Measurements from ENCODE around the gene SLCO4A1.

Gene SLCO4A1

DNA sequence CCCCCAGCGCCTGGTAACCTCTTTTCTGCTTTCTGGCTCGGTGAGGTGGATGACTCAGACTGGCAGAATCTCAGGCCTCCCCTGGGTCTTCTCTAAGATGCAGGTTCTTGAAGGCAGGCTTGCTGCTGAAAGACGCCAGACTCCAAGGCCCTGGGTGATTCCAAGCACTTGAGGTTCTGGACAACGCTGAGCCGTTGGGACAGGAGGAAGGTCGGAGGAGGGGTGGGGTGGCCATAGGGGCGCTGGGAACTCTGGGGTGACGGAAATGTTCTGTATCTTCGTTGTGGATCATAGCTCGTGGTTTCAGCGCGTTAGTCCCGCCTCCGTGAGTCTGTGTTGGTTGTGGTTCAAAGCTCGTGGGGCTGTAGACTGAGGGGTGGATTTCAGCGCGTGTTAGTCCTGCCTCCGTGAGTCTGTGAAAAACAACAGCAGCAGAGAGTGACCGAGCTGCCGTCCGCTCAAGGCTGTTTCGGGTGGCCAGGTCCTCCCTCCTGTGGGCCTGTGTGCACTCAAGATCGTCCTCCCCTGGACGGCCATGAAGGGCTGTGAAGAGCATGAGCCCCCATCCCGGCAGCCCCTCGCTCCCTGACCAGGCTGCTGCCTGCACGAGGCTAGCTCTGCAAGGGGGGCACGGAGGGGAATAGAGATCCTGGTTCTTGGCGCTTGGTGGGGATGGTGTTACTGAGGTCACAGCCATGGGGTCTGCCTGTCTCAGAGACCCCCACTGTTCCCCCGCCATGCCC, 74.1 kb downstream of the SLCO4A1 start:
- DNase-seq (ENCODE audit: low read depth): no peak

DNA sequence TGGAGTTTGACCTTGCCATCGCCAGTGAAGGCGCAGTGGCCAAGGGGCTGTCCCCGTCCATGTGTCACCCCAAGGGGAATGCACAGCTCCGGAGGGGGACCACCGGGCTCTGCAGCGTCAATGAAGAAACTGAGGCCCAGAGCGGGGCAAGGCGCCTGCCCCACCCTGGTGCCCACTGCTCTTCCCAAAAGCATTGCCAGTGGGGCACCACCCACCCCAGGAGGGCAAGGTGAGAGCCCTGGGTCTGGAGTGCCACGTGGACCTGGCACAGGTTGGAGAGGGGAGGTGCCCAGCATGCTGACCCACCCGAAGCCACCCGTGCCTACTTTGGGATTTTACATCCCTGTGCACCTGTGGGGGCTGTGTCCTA, 74.6 kb downstream of the SLCO4A1 start:
- no peak for DNase-seq (ENCODE audit: low read depth)

DNA sequence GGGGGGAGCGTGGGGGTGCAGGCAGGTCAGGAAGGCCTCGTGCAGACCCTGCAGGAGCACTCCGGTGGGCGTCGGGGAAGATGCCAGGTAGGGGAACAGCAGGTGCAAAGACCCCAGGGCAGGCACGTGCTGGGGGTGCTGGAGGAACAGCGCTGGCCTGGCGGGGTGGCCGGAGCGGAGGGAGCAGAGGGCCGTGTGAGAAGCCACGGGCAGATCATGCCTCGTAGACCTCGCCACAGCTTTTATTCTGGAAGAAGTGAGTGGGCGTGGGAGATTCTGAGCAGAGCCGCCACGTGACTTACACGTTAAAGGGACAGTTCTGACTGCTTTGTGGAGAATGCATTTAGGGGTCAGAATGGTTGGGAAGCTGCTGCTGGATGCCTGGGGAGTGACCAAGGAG, 75.6 kb downstream of the SLCO4A1 start:
- DNase-seq (ENCODE audit: low read depth): no peak

DNA sequence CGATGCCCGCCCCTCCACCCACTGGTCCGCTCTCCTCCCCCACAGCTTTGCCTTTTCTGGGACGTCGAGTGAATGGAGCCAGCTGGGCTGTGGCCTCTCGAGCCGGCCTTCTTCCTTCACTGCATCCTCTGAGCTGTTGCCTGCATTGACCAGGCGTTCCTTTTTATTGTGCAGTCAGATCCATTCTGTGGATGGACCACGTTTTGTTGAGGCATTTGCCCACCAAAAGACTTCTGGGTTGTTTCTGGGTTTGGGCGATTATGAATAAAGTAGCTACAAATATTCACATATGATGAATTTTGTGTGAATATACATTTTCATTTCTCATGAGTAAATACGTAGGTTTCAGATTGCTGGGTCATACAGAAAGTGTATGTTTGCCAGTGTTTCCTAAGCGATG, 76.2 kb downstream of the SLCO4A1 start:
- no peak for DNase-seq (ENCODE audit: low read depth)

DNA sequence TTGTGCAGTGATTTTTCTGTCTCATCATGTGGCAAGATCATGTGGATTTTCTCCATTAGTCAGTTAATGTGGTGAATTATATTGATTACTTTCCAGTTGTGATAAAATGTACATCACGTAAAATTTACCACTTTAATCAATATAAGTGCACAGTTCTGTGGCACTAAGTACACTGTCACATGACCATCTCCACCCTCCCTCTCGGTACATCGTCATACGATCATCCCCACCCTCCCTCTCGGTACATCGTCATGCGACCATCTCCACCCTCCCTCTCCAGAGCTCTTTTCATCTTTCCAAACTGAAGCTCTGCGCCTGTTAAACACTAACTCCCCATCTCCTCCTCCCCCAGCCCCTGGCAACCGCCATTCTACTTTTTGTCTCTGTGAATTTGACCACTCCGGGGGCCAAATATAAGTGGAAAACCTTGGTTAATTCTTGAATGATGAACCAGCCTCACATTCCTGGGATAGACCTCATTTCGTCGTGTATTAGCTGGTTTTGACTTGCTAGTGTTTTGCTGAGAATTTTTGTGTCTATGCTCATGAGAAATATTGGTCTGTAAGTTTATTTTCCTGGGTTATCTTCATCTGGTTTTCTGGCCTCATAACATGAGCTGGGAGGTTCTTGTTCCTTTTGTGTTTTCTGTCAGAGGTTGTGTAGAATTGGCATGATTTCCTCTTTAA, 77.1 kb downstream of the SLCO4A1 start:
- no peak for DNase-seq (ENCODE audit: low read depth)
